Muscle of back (tissue), 13 donors: ENCODE measurements around the gene RGS5. TPM values are rescaled to one million over a fixed set of nuclear protein-coding genes. Genes with fewer than 3 reads are reported as not detected.
"Not testable (repeated sequence)": the region's sequence is repeated elsewhere in the genome, so short reads cannot be mapped to it uniquely, and the experiment has no call there.

Experiments used
- DNase-seq, 3 donors: peaks; one replicate each; pipeline versions ENCODE4 v3.0.0 to v3.0.0-alpha.2; 2013
- long read RNA-seq, 9 donors: transcript quantifications; one replicate each; lab custom pipeline, GENCODE V29; 2026
- polyA plus RNA-seq, 10 donors: library from polyadenylated mRNA; unstranded; fragments of 120-200 nt; gene quantifications; one replicate each; pipeline ENCODE4 v1.2.1, GENCODE V29; 2013; ENCODE audit not compliant: insufficient read length in 10 of 10

Gene RGS5, protein sequence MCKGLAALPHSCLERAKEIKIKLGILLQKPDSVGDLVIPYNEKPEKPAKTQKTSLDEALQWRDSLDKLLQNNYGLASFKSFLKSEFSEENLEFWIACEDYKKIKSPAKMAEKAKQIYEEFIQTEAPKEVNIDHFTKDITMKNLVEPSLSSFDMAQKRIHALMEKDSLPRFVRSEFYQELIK
- polyA plus RNA-seq = 10 to 100 TPM; 25.0 to 79.4 (median 40.3) TPM
- long read RNA-seq, donor 1, full-length matches to known transcripts = 12 of 12 reads
- long read RNA-seq, donor 1, partial matches to known transcripts = 0 of 12 reads
- long read RNA-seq, donor 1, other reads (novel, unspliced or antisense) = 0 of 12 reads
- long read RNA-seq, donor 2, full-length matches to known transcripts = 9 of 9 reads
- long read RNA-seq, donor 2, partial matches to known transcripts = 0 of 9 reads
- long read RNA-seq, donor 2, other reads (novel, unspliced or antisense) = 0 of 9 reads
- long read RNA-seq, donor 3 = 0 reads
- long read RNA-seq, donor 4, full-length matches to known transcripts = 12 of 12 reads
- long read RNA-seq, donor 4, partial matches to known transcripts = 0 of 12 reads
- long read RNA-seq, donor 4, other reads (novel, unspliced or antisense) = 0 of 12 reads
- long read RNA-seq, donor 5, full-length matches to known transcripts = 40 of 49 reads
- long read RNA-seq, donor 5, partial matches to known transcripts = 9 of 49 reads
- long read RNA-seq, donor 5, other reads (novel, unspliced or antisense) = 0 of 49 reads
- long read RNA-seq, donor 6, full-length matches to known transcripts = 15 of 15 reads
- long read RNA-seq, donor 6, partial matches to known transcripts = 0 of 15 reads
- long read RNA-seq, donor 6, other reads (novel, unspliced or antisense) = 0 of 15 reads
- long read RNA-seq, donor 7, full-length matches to known transcripts = 8 of 8 reads
- long read RNA-seq, donor 7, partial matches to known transcripts = 0 of 8 reads
- long read RNA-seq, donor 7, other reads (novel, unspliced or antisense) = 0 of 8 reads
- long read RNA-seq, donor 8, full-length matches to known transcripts = 11 of 11 reads
- long read RNA-seq, donor 8, partial matches to known transcripts = 0 of 11 reads
- long read RNA-seq, donor 8, other reads (novel, unspliced or antisense) = 0 of 11 reads
- long read RNA-seq, donor 9, full-length matches to known transcripts = 3 of 3 reads
- long read RNA-seq, donor 9, partial matches to known transcripts = 0 of 3 reads
- long read RNA-seq, donor 9, other reads (novel, unspliced or antisense) = 0 of 3 reads

GRCh38 chr1:163202833-163203451 lies at the start of gene RGS5:
Gene RGS5, minus strand, starts transcription at chr1:163202916. Its CDS starts 81 bp downstream, at chr1:163202835.
- no peak for DNase-seq

DNA sequence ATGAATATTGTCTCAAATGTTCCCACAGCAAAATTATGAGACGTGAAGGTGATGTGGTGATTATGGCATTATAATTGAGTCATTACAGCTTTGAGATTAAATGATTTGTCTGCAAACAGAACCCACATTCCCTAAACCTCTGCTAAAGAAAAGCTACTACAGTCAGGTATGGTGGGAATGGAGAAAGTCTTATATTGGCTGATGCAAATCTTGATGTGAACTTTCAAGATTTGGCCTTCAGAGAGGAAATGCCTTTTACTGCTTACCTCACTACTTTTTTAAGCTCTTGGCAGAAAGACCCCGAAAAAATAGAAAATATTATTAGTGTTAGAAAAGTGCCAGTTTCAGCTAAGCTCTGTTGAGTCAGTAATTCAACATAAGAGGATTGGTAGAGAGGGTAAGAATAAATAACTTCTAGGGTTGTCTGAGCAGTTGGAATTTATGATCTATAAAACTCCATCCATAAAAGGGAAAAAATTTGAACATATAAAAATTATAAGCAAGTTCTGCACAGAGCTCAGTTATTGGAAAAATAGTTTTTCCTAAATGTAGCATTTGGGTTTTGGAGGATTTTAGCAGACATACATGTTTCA lies 47.8 kb upstream of the RGS5 start:
- no peak for DNase-seq

DNA sequence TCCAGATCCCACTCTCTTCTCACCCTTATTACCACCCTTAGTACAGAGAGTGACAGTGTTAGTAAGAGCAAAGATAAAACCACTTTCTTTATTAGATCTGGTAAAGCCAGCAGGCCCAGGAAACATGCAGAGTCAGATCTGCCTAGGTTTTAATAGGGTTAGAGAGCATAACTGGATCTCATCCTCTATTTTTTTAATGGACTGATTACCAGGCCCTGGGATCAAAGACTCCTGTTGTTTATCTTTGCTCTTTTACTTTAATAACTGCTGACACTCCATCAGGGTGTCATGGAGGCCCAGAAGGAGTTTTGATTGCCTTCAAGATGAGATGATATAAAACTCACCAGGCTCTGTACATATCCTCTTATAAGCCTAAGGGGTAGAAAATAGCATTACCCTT lies 45.3 kb upstream of the RGS5 start:
- no peak for DNase-seq

DNA sequence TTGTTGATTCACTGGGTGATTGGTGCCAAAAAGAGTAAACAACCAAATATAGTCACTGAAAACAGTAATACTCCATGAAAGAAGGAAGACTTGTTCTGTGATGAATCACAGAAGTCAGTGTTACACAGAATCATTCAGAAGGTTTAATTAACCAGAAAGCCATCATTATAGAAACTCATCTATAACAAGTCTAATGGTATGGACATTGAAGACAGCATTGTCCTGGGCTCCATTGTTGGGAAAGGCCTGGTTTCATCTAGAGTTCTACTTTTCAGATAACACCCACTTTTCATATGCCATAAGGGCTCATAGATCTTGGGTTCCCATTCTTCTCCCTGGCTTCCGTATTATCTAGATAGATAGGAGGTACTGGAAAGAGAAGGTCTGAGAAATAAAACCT lies 41.9 kb upstream of the RGS5 start:
- DNase-seq = not testable (repeated sequence)

- no peak for DNase-seq
Measured at GRCh38 chr1:163241746-163242145, 39.0 kb upstream of the RGS5 start.

DNA sequence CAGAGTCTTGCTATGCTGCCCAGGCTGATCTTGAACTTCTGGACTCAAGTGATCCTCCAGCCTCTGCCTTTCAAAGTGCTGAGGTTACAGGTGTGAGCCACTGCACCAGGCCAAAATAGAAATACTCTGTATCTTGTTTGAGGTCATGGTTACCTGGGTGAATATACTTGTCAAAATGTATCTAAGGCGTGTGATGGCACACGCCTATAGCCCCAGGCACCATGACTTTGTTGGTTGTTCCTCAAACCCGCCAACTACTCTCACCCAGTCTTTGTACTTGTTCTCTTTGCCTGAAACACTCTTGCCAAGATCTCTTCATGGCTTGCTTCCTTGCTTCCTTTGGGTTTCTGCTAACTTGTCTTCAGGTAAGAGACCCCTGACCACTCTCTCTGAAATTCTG lies 38.0 kb upstream of the RGS5 start:
- DNase-seq = no peak

- DNase-seq = not testable (repeated sequence)
Measured at GRCh38 chr1:163233643-163234042, 30.9 kb upstream of the RGS5 start.

GRCh38 chr1:163231385-163231784 lies 28.7 kb upstream of the RGS5 start:
- DNase-seq = peak in 1 of 3 donors; percentile 29

- no peak for DNase-seq
Measured at GRCh38 chr1:163230827-163231226, 28.1 kb upstream of the RGS5 start.

DNA sequence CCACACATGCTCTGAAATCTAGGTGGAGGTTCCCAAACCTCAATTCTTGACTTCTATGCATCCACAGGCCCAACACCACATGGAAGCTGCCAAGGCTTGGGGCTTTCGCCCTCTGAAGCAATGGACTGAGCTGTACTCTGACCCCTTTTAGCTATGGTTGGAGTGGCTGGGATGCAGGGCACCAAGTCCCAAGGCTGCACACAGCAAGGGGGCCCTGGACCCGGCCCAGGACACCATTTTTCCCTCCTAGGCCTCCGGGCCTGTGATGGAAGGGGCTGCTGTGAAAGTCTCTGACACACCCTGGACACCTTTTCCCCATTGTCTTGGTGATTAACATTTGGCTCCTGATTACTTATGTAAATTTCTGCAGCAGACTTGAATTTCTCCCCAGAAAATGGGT lies 25.6 kb upstream of the RGS5 start:
- DNase-seq = not testable (repeated sequence)

- DNase-seq = no peak
Measured at GRCh38 chr1:163227126-163227525, 24.4 kb upstream of the RGS5 start.

DNA sequence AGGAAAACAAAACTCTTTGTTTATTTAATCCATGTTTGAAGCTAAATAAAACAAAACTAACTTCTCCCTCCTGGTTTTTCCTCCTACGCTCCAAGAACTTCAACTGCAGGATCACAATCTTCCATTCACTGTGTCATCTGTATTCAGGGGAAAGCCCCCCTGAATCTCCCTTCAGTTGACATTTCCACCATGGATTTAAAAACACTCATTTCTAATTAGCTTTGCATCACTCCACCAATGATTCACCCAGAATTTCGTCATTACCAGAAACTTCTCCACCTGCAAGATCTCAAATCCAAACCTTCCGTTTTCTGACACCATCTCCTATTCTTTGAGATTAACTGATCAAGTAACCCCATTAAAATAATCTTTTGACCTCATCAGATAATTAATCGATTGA lies 10.9 kb upstream of the RGS5 start:
- no peak for DNase-seq

DNA sequence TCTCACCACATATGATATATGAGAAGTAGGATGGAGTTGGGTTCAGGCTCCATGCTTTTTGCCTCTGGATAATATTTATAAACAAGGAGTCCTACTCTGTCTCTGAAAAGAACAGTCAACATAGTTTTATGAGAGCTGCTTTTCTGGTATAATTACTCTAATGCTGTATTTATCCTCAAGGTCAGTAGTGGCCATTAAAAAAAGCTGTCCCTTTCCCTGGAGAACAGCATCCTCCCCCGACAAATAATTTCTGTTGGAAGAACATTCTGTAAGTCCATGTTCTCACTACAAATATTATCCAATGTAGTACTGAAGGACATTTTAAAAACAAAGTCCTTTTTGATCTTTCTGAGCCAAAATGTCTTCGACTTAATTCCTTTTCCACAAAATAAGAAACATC lies 9.0 kb upstream of the RGS5 start:
- DNase-seq = no peak

GRCh38 chr1:163205513-163205912 lies 2.8 kb upstream of the RGS5 start:
- no peak for DNase-seq

- no peak for DNase-seq
Measured at GRCh38 chr1:163203561-163203960, 845 bp upstream of the RGS5 start.

DNA sequence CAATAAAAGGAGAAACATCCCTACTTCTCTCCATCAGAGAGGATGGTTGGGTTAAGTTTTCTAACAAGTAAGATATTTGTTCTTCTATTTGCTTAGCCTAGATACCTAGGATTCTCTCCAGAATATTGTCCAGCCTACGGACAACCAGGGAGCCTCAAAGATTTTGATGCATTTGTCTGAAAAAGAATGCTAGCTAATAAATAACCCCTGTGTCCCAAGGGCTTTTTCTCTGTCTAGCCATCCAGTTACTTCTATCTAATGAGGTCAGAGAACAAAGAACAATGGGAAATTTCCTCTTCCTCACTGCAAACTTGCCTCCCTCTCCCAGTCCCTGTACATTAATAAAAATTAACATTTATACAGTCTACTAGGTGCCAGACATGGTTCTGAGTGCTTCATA lies 810 bp downstream of the RGS5 start:
- DNase-seq = no peak

- DNase-seq = no peak
Measured at GRCh38 chr1:163197022-163197421, 5.7 kb downstream of the RGS5 start.

- DNase-seq = no peak
Measured at GRCh38 chr1:163196449-163196787, 6.3 kb downstream of the RGS5 start.

DNA sequence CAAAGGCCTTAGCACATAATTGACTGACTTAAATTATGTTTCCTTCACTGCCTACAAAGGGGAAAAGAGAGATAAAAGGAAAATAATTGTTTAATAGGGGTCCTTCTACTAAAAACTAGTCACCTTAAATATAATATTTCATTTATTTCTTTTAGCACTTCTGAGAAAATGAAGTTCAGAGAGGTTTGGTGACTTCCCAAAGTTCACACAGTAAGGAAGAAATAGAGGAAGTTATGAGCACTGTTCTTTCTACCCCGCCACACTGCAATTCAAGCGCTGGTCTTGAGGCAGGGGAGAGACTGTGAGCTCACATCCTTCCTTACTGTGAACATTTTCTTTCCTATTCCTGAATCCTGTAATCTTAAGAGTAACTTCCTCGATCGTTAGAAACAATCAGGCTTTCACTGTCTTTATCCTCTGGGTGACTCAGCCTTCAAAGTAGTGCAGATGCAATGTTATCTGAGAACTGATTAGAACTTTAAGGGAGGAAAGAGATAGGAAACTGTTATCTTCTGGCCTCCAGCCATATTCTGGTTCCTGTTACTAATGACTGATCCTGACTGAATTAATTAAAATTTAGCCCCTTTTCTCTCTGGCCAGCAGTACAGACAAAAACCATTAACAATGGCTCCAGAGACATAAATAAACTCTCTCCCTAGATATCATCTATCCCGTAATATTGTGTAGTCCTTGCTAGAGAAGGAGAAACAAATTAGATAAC lies 6.8 kb downstream of the RGS5 start:
- DNase-seq = peak in 1 of 3 donors; percentile 14

DNA sequence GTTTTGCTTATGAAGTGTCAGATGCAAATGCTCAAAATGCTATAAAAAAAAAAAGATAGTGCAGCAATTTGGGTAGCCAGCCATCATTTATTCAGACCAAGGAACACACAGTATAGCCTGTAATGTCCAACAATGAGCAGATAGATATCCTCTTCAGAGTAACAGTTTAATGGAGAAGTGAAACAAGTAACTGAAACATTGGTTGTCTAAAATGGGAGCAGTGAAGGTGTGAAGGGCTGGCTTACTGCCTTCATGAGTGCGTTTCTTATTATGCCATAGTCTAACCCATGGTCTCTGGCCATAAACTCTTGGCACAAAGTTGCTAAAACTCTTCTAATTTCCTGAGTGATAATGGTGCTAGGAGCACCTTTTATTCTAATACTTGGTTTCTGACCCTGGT lies 11.4 kb downstream of the RGS5 start:
- no peak for DNase-seq

- DNase-seq = no peak
Measured at GRCh38 chr1:163188947-163189346, 13.8 kb downstream of the RGS5 start.
